ENCODE measurements around the gene OR8B2.
"Not testable (repeated sequence)": the region's sequence is repeated elsewhere in the genome, so short reads cannot be mapped to it uniquely, and the experiment has no call there.

Gene OR8B2

GRCh38 chr11:124384399-124384798, at the start of gene OR8B2:
Gene OR8B2, minus strand, starts transcription at chr11:124384499. Its CDS starts 1,156 bp downstream, at chr11:124383343.
- DNase-seq (ENCODE audit: low spot score), result no peak

GRCh38 chr11:124429599-124429998, 45.3 kb upstream of the OR8B2 start:
- DNase-seq (ENCODE audit: low spot score), result no peak

- no peak for DNase-seq (ENCODE audit: low spot score)
Measured at GRCh38 chr11:124424384-124424921, 40.2 kb upstream of the OR8B2 start, which contains the start of gene OR8B4. Gene OR8B4, minus strand, starts transcription at chr11:124424871. Its CDS starts 0 bp downstream, at chr11:124424871.

- no peak for DNase-seq (ENCODE audit: low spot score)
Measured at GRCh38 chr11:124421043-124421442, 36.7 kb upstream of the OR8B2 start.

- peak; percentile 55 for DNase-seq (ENCODE audit: low spot score)
Measured at GRCh38 chr11:124415356-124415923, 31.1 kb upstream of the OR8B2 start.

GRCh38 chr11:124409906-124410305, 25.6 kb upstream of the OR8B2 start:
- DNase-seq (ENCODE audit: low spot score), result no peak

- no peak for DNase-seq (ENCODE audit: low spot score)
Measured at GRCh38 chr11:124405581-124405980, 21.3 kb upstream of the OR8B2 start.

- not testable (repeated sequence) for DNase-seq (ENCODE audit: low spot score)
Measured at GRCh38 chr11:124403186-124403585, 18.9 kb upstream of the OR8B2 start.

- DNase-seq (ENCODE audit: low spot score), result peak; percentile 78
Measured at GRCh38 chr11:124402326-124402922, 18.1 kb upstream of the OR8B2 start.

GRCh38 chr11:124398924-124399323, 14.6 kb upstream of the OR8B2 start, which contains the start of gene OR8B3:
Gene OR8B3, minus strand, starts transcription at chr11:124399024. Its CDS starts 1,673 bp downstream, at chr11:124397351.
- no peak for DNase-seq (ENCODE audit: low spot score)

GRCh38 chr11:124396847-124397246, 12.5 kb upstream of the OR8B2 start:
- not testable (repeated sequence) for DNase-seq (ENCODE audit: low spot score)

GRCh38 chr11:124394408-124394807, 10.1 kb upstream of the OR8B2 start:
- no peak for DNase-seq (ENCODE audit: low spot score)

- not testable (repeated sequence) for DNase-seq (ENCODE audit: low spot score)
Measured at GRCh38 chr11:124382857-124383256, 1.4 kb downstream of the OR8B2 start.

- DNase-seq (ENCODE audit: low spot score), result no peak
Measured at GRCh38 chr11:124380585-124380984, 3.7 kb downstream of the OR8B2 start.

GRCh38 chr11:124376280-124376679, 8.0 kb downstream of the OR8B2 start:
- no peak for DNase-seq (ENCODE audit: low spot score)

GRCh38 chr11:124359566-124359965, 24.7 kb downstream of the OR8B2 start:
- DNase-seq (ENCODE audit: low spot score), result no peak

GRCh38 chr11:124346311-124346955, 37.9 kb downstream of the OR8B2 start:
- DNase-seq (ENCODE audit: low spot score), result no peak

GRCh38 chr11:124344346-124344745, 40.0 kb downstream of the OR8B2 start:
- no peak for DNase-seq (ENCODE audit: low spot score)

GRCh38 chr11:124340142-124340447, 44.2 kb downstream of the OR8B2 start:
- no peak for DNase-seq (ENCODE audit: low spot score)

GRCh38 chr11:124339396-124340141, 44.7 kb downstream of the OR8B2 start:
- no peak for DNase-seq (ENCODE audit: low spot score)
